GM12801 (cell line): Measurements from ENCODE around the gene AVL9.

Experiments
- CTCF ChIP-seq: IDR thresholded peaks from one replicate; pipeline ENCODE4 v1.5.1; 2011; ENCODE audit warnings: control low read depth; ENCODE audit not compliant: insufficient read length; ENCODE audit errors: extremely low read depth

The AVL9 gene

GRCh38 chr7:32481176-32481575 lies 14.1 kb upstream of the AVL9 start:
- no peak for TF ChIP-seq CTCF

DNA sequence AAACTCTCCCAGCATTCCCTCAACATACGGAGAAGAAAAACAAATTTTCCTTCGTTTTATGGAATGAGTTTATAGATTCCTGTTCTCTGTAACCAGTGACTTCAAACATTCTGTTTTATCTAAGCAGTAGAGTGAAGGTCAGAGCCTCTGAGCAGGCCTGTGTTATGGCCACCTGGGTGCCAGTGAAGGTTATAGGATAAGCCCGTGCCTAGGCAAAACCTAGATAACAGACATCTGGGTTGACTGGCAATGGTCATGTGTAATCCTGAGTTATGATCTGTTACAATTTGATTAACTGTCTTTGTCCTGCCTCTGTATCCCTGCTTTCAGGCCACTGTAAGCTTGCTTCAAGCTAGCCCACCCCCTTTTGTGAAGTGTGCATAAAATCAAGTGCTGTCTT lies 13.4 kb upstream of the AVL9 start:
- no peak for TF ChIP-seq CTCF

GRCh38 chr7:32489788-32490126 lies 5.5 kb upstream of the AVL9 start:
- no peak for TF ChIP-seq CTCF

DNA sequence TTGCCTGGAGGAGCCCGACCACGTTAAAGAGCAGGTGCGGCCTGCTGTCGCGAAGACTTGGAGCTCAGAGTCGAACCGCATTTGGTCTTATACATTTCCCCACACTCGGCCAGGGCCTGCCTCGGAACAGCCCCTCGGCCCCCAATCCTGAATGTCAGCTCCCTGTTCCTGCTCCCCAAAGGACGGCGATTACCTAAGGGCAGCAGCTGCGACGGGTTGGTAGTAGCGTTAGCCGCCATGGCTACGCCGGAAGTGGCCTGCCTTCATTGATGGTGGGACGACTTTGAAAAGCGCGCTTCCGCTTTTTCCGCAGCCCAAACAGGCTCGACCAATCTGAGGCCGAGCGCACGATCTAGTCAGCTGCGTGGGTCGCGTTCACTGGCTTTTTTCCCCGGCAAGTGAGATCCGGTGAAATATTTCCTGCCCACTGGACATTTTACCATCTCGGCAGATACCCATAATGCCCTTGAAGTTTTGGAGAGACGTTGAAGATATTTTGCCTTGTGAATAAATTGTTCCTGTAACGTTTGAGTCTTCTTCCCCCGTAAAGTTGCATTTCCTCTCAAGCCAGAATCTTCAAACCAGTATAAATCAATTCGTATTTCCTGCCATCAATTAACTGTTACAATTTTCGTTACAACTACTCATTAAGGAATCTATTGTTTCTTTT lies 5.0 kb upstream of the AVL9 start, which contains the start of gene LSM5:
Gene LSM5 (minus strand): TSS at position 254 of the 670 bp plus-strand sequence. CDS start 15 bp downstream, at position 239.
- TF ChIP-seq CTCF, result no peak

GRCh38 chr7:32494946-32495297 lies 367 bp upstream of the AVL9 start:
- no peak for TF ChIP-seq CTCF

DNA sequence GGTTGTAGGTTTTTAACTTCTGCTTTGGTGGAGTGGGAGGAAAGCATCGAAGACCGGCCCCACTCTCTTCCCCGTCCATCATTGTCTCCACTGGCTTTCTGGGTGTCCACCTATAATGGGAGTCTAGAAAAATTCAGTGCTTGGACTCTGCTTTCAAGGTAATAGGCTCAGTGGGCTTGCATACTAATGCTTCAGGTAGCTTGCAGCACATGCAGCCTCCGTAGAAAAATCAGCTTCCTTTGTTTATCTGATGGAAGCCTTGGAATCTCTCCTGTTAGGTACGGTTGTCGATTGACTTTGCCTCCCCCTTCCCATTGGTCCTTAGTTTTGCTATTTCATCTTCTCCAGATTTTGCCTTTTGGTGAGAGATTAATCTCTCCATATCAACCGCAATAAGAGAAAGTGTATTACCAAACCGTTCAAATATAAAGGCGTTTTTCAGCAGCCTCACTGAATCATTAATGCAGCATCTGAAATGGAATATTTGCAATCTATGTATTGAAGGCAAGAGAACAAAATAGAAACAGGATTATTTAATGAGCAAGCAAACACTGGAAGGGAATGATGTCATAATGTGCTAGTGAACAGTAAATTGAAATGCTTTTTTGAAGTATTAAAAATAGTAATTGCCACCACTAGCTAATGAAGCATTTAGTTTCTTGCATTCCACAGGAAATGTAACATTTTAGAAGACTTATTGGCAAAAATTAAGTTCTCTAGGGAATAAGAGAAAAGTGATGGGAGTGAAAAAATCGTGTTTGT lies 944 bp downstream of the AVL9 start:
- no peak for TF ChIP-seq CTCF

DNA sequence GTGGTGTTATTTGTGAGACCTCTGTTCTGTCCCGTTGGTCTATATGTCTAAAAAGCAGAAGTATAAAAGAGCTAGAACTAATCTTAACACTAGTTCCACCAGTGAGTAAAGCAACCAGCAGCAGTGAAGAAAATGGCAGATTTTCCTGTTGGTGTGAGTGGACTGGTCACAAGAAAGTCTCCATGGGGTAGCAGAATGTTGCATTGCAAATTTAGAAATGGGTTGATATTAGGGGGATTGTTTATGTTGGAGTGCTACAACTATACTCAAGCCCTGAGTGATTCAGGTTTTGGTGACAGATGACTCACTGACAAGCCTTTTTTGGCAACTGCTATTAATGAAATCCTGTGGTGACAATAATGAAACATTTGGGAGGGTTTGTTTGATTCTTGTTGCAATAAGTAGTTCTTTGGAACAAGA lies 5.6 kb downstream of the AVL9 start:
- TF ChIP-seq CTCF, result no peak
